ENCODE data around the gene GABARAP.

Gene GABARAP

DNA sequence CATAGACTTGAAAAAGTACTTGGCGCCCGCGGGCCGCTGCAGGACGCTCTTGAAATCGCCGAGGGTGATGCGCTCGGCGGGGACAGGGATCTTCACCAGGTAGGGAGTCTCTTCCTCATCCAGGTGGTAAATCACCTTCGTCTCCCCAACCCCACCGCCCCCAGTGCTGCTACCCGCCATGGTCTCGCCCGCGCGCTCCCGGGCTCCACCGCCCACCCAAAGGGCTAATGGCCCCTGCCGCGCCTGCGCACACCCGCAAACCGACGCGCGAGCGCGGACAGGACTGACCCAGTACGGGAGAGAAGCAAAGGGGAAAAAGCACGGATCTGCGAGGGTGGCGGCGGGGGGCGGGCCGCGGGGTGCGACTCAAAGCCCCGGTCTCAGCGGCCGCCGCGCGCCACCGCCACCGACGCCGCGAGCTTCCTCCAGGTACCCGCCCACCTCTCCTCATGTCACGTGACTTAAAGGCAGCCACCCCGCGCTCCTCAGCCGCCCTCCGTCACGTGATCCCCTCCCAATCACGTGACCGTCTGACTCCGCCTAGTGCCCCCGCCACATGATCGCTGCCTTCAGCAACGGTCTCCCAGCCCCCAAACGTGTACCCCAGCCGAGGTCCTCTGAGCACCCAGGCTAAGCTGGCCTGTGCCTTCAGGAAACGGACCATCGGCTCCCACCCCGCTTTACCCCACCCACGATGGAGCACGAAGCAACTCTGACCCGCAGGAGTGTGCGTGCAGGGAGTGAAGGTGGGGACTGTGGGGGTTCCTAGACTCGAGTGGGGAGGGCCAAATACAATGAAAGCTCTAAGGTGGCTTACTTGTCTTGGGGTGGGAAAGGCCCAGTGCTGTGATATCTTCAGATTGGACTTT, 7.9 kb downstream of the GABARAP start, which contains the start of gene DVL2 (continued):
- TF ChIP-seq ZSCAN30 (tag by site-specific recombination; IDR thresholded peaks at IDR 0.05) (peak; percentile 65), ZFP69B (tag by site-specific recombination; IDR thresholded peaks at IDR 0.05) (peak; percentile 60; the same call in 1 of the 2 replicates), ZNF133 (tag by site-specific recombination; IDR thresholded peaks at IDR 0.05) (no peak), RBAK (tag by site-specific recombination; IDR thresholded peaks at IDR 0.05) (peak; percentile 64; the same call in 1 of the 2 replicates), ZNF23 (tag by site-specific recombination; IDR thresholded peaks at IDR 0.05; ENCODE audit: borderline replicate concordance) (peak; percentile 65; the same call in 1 of the 2 replicates), GLI2 (tag by site-specific recombination; IDR thresholded peaks at IDR 0.05; ENCODE audit: borderline replicate concordance, low read depth) (no peak), ZNF16 (tag by site-specific recombination; IDR thresholded peaks at IDR 0.05; ENCODE audit: low read depth) (no peak), ZNF112 (tag by site-specific recombination; IDR thresholded peaks at IDR 0.05) (no peak), BCL11B (tag by site-specific recombination; IDR thresholded peaks at IDR 0.05; ENCODE audit: low read depth) (no peak), ZNF248 (tag by site-specific recombination; IDR thresholded peaks at IDR 0.05) (no peak), ZNF302 (tag by site-specific recombination; IDR thresholded peaks at IDR 0.05; ENCODE audit: low read depth) (no peak), ZNF585B (tag by site-specific recombination; IDR thresholded peaks at IDR 0.05) (no peak), BCL11A (tag by site-specific recombination; IDR thresholded peaks at IDR 0.05; ENCODE audit: low read depth) (no peak), ZNF341 (tag by site-specific recombination; IDR thresholded peaks at IDR 0.05; ENCODE audit: low read depth) (peak; percentile 21; the same call in 1 of the 2 replicates), ZNF366 (tag by site-specific recombination; conservative IDR thresholded peaks at IDR 0.05) (no peak), ZNF2 (tag by site-specific recombination; IDR thresholded peaks at IDR 0.05) (peak; percentile 73; the same call in 1 of the 2 replicates), ZBTB17 (tag by site-specific recombination; IDR thresholded peaks at IDR 0.05) (peak; percentile 44; the same call in 1 of the 2 replicates), HOXA7 (CRISPR knock-in tag; IDR thresholded peaks at IDR 0.05; ENCODE audit: borderline replicate concordance) (no peak), EGR2 (tag by site-specific recombination; IDR thresholded peaks at IDR 0.05; ENCODE audit: low read depth) (peak; percentile 94), TCF7L2 (IDR thresholded peaks at IDR 0.05; ENCODE audit: borderline replicate concordance, low read depth, low read length) (no peak)
- TF ChIP-seq, protein P1, sequence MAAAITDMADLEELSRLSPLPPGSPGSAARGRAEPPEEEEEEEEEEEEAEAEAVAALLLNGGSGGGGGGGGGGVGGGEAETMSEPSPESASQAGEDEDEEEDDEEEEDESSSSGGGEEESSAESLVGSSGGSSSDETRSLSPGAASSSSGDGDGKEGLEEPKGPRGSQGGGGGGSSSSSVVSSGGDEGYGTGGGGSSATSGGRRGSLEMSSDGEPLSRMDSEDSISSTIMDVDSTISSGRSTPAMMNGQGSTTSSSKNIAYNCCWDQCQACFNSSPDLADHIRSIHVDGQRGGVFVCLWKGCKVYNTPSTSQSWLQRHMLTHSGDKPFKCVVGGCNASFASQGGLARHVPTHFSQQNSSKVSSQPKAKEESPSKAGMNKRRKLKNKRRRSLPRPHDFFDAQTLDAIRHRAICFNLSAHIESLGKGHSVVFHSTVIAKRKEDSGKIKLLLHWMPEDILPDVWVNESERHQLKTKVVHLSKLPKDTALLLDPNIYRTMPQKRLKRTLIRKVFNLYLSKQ (tag by site-specific recombination; IDR thresholded peaks at IDR 0.05; ENCODE audit: borderline replicate concordance) = peak; percentile 38; the same call in 1 of the 2 replicates
- TF ChIP-seq, protein P2, sequence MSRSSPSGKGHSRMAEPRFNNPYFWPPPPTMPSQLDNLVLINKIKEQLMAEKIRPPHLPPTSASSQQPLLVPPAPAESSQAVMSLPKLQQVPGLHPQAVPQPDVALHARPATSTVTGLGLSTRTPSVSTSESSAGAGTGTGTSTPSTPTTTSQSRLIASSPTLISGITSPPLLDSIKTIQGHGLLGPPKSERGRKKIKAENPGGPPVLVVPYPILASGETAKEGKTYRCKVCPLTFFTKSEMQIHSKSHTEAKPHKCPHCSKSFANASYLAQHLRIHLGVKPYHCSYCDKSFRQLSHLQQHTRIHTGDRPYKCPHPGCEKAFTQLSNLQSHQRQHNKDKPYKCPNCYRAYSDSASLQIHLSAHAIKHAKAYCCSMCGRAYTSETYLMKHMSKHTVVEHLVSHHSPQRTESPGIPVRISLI (tag by site-specific recombination; IDR thresholded peaks at IDR 0.05) = no peak
- TF ChIP-seq, protein P3, sequence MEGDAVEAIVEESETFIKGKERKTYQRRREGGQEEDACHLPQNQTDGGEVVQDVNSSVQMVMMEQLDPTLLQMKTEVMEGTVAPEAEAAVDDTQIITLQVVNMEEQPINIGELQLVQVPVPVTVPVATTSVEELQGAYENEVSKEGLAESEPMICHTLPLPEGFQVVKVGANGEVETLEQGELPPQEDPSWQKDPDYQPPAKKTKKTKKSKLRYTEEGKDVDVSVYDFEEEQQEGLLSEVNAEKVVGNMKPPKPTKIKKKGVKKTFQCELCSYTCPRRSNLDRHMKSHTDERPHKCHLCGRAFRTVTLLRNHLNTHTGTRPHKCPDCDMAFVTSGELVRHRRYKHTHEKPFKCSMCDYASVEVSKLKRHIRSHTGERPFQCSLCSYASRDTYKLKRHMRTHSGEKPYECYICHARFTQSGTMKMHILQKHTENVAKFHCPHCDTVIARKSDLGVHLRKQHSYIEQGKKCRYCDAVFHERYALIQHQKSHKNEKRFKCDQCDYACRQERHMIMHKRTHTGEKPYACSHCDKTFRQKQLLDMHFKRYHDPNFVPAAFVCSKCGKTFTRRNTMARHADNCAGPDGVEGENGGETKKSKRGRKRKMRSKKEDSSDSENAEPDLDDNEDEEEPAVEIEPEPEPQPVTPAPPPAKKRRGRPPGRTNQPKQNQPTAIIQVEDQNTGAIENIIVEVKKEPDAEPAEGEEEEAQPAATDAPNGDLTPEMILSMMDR (tag by site-specific recombination; IDR thresholded peaks at IDR 0.05) = no peak
- TF ChIP-seq, protein P4, sequence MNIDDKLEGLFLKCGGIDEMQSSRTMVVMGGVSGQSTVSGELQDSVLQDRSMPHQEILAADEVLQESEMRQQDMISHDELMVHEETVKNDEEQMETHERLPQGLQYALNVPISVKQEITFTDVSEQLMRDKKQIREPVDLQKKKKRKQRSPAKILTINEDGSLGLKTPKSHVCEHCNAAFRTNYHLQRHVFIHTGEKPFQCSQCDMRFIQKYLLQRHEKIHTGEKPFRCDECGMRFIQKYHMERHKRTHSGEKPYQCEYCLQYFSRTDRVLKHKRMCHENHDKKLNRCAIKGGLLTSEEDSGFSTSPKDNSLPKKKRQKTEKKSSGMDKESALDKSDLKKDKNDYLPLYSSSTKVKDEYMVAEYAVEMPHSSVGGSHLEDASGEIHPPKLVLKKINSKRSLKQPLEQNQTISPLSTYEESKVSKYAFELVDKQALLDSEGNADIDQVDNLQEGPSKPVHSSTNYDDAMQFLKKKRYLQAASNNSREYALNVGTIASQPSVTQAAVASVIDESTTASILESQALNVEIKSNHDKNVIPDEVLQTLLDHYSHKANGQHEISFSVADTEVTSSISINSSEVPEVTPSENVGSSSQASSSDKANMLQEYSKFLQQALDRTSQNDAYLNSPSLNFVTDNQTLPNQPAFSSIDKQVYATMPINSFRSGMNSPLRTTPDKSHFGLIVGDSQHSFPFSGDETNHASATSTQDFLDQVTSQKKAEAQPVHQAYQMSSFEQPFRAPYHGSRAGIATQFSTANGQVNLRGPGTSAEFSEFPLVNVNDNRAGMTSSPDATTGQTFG (tag by site-specific recombination; IDR thresholded peaks at IDR 0.05; ENCODE audit: borderline replicate concordance) = peak; percentile 59; the same call in 1 of the 2 replicates
- TF ChIP-seq, protein P5, sequence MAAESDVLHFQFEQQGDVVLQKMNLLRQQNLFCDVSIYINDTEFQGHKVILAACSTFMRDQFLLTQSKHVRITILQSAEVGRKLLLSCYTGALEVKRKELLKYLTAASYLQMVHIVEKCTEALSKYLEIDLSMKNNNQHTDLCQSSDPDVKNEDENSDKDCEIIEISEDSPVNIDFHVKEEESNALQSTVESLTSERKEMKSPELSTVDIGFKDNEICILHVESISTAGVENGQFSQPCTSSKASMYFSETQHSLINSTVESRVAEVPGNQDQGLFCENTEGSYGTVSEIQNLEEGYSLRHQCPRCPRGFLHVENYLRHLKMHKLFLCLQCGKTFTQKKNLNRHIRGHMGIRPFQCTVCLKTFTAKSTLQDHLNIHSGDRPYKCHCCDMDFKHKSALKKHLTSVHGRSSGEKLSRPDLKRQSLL (tag by site-specific recombination; IDR thresholded peaks at IDR 0.05) = peak; percentile 74; the same call in 1 of the 2 replicates
- TF ChIP-seq, protein P6, sequence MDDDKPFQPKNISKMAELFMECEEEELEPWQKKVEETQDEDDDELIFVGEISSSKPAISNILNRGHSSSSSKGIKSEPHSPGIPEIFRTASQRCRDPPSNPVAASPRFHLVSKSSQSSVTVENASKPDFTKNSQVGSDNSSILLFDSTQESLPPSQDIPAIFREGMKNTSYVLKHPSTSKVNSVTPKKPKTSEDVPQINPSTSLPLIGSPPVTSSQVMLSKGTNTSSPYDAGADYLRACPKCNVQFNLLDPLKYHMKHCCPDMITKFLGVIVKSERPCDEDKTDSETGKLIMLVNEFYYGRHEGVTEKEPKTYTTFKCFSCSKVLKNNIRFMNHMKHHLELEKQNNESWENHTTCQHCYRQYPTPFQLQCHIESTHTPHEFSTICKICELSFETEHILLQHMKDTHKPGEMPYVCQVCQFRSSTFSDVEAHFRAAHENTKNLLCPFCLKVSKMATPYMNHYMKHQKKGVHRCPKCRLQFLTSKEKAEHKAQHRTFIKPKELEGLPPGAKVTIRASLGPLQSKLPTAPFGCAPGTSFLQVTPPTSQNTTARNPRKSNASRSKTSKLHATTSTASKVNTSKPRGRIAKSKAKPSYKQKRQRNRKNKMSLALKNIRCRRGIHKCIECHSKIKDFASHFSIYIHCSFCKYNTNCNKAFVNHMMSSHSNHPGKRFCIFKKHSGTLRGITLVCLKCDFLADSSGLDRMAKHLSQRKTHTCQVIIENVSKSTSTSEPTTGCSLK (tag by site-specific recombination; IDR thresholded peaks at IDR 0.05) = no peak
- TF ChIP-seq, protein P7, sequence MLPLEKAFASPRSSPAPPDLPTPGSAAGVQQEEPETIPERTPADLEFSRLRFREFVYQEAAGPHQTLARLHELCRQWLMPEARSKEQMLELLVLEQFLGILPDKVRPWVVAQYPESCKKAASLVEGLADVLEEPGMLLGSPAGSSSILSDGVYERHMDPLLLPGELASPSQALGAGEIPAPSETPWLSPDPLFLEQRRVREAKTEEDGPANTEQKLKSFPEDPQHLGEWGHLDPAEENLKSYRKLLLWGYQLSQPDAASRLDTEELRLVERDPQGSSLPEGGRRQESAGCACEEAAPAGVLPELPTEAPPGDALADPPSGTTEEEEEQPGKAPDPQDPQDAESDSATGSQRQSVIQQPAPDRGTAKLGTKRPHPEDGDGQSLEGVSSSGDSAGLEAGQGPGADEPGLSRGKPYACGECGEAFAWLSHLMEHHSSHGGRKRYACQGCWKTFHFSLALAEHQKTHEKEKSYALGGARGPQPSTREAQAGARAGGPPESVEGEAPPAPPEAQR (tag by site-specific recombination; IDR thresholded peaks at IDR 0.05) = peak; percentile 74; the same call in 1 of the 2 replicates
